ENCODE results near the gene AIPL1.

AIPL1 gene

GRCh38 chr17:6386041-6386630 lies 48.8 kb downstream of the AIPL1 start:
- Histone ChIP-seq H3K4me3 (ENCODE audit: low read length) (no peak overlapping the region), H3K27me3 (ENCODE audit: control insufficient read depth, low read length) (no peaks in the 10 kb centered on the region), H3K79me2 (ENCODE audit: control insufficient read depth, low read length) (no peaks in the 10 kb centered on the region), H3K36me3 (ENCODE audit: control insufficient read depth, low read length) (no peaks in the 10 kb centered on the region), H3F3A (ENCODE audit: control insufficient read depth, insufficient read depth) (no peaks in the 10 kb centered on the region), H4K20me1 (ENCODE audit: control insufficient read depth, insufficient read depth, low read depth, low read length) (no peaks in the 10 kb centered on the region; the same call in 1 of the 2 replicates), H3K9me2 (replicated peaks; ENCODE audit: control insufficient read depth, low read length) (no peaks in the 10 kb centered on the region), H3K4me1 (ENCODE audit: control insufficient read depth, low read length) (no peaks in the 10 kb centered on the region), H3K4me2 (ENCODE audit: low read length) (no peak overlapping the region), H3K9me3 (ENCODE audit: control insufficient read depth, insufficient read depth, low read length) (no peaks in the 10 kb centered on the region), H3K27ac (ENCODE audit: low read depth, low read length) (no peak overlapping the region)
- TF ChIP-seq CTCF (IDR thresholded peaks at IDR 0.05; ENCODE audit: low read depth, low read length, poor library complexity, severe bottlenecking) (no peak), EZH2phosphoT487 (IDR thresholded peaks at IDR 0.05; ENCODE audit: borderline replicate concordance, low read length) (no peak)

GRCh38 chr17:6384481-6384880 lies 50.4 kb downstream of the AIPL1 start:
- Histone ChIP-seq H3K36me3 (ENCODE audit: control insufficient read depth, low read length) (no peaks in the 10 kb centered on the region), H3K9me2 (replicated peaks; ENCODE audit: control insufficient read depth, low read length) (no peaks in the 10 kb centered on the region), H3K9me3 (ENCODE audit: control insufficient read depth, insufficient read depth, low read length) (no peaks in the 10 kb centered on the region), H3F3A (ENCODE audit: control insufficient read depth, insufficient read depth) (no peaks in the 10 kb centered on the region), H3K27ac (ENCODE audit: low read depth, low read length) (no peak overlapping the region), H3K4me2 (ENCODE audit: low read length) (no peak overlapping the region), H3K79me2 (ENCODE audit: control insufficient read depth, low read length) (no peaks in the 10 kb centered on the region), H3K27me3 (ENCODE audit: control insufficient read depth, low read length) (no peaks in the 10 kb centered on the region), H3K4me1 (ENCODE audit: control insufficient read depth, low read length) (no peaks in the 10 kb centered on the region), H4K20me1 (ENCODE audit: control insufficient read depth, insufficient read depth, low read depth, low read length) (no peaks in the 10 kb centered on the region; the same call in 1 of the 2 replicates), H3K4me3 (ENCODE audit: low read length) (no peak overlapping the region)
- TF ChIP-seq EZH2phosphoT487 (IDR thresholded peaks at IDR 0.05; ENCODE audit: borderline replicate concordance, low read length) (no peak), CTCF (IDR thresholded peaks at IDR 0.05; ENCODE audit: low read depth, low read length, poor library complexity, severe bottlenecking) (no peak)

- Histone ChIP-seq H3K4me1 (ENCODE audit: control insufficient read depth, low read length) (no peaks in the 10 kb centered on the region), H3K9me3 (ENCODE audit: control insufficient read depth, insufficient read depth, low read length) (no peaks in the 10 kb centered on the region), H3K4me2 (ENCODE audit: low read length) (no peak overlapping the region), H3K27ac (ENCODE audit: low read depth, low read length) (no peak overlapping the region), H3K79me2 (ENCODE audit: control insufficient read depth, low read length) (no peaks in the 10 kb centered on the region), H3K27me3 (ENCODE audit: control insufficient read depth, low read length) (no peaks in the 10 kb centered on the region), H3F3A (ENCODE audit: control insufficient read depth, insufficient read depth) (no peaks in the 10 kb centered on the region), H4K20me1 (ENCODE audit: control insufficient read depth, insufficient read depth, low read depth, low read length) (no peaks in the 10 kb centered on the region; the same call in 1 of the 2 replicates), H3K36me3 (ENCODE audit: control insufficient read depth, low read length) (no peaks in the 10 kb centered on the region), H3K4me3 (ENCODE audit: low read length) (no peak overlapping the region), H3K9me2 (replicated peaks; ENCODE audit: control insufficient read depth, low read length) (no peaks in the 10 kb centered on the region)
- TF ChIP-seq EZH2phosphoT487 (IDR thresholded peaks at IDR 0.05; ENCODE audit: borderline replicate concordance, low read length) (no peak), CTCF (IDR thresholded peaks at IDR 0.05; ENCODE audit: low read depth, low read length, poor library complexity, severe bottlenecking) (no peak)
Observed at GRCh38 chr17:6381526-6382465, 53.1 kb downstream of the AIPL1 start.

Measured in DOHH2 (cell line).